PC-3 (cell line): ENCODE results near the gene IFNA21. TPM values are rescaled to one million over a fixed set of nuclear protein-coding genes. Genes with fewer than 3 reads are reported as not detected.
"Not testable (repeated sequence)": the region's sequence is repeated elsewhere in the genome, so short reads cannot be mapped to it uniquely, and the experiment has no call there.

ENCODE experiments used
- ATAC-seq: fragments of 200-7000 bp; cut with Tn5 transposase; 2 replicates; pipeline ENCODE4 v1.9.1; 2020; ENCODE audit warnings: mild to moderate bottlenecking, moderate library complexity
- BruUV-seq: library from RNA; stranded (reverse); fragments of 400-500 nt; replicated peaks from 2 replicates; lab custom pipeline; 2021; lab: Mats Ljungman, UMichigan
- CTCF ChIA-PET: fragments of 300-600 bp; sonication (Branson Sonifier 250); formaldehyde crosslinking; loops from one replicate; lab custom pipeline; 2022; ENCODE audit warnings: antibody characterized with exemption; lab: Charles Lee
- POLR2A ChIA-PET: fragments of 300-600 bp; sonication (Branson Sonifier 250); formaldehyde crosslinking; loops from one replicate; lab custom pipeline; 2022; ENCODE audit warnings: antibody characterized with exemption; ENCODE audit not compliant: unreplicated experiment; lab: Charles Lee
- DNase-seq: peaks from one replicate; pipeline ENCODE4 v3.0.0-alpha.2; 2015
- H2AFZ ChIP-seq: fragments of 300-600 bp; sonication (generic); 2 replicates; pipeline ENCODE4 v1.6.0; 2016; ENCODE audit warnings: antibody characterized with exemption, low read length
- H3F3A ChIP-seq: fragments of 300-600 bp; sonication (generic); one replicate; pipeline ENCODE4 v1.6.0; 2017; ENCODE audit warnings: antibody characterized with exemption, low read length, control low read depth, mild to moderate bottlenecking; ENCODE audit not compliant: unreplicated experiment
- H3K27ac ChIP-seq: fragments of 300-600 bp; sonication (generic); 2 replicates; pipeline ENCODE4 v1.5.1; 2016; ENCODE audit warnings: mild to moderate bottlenecking, low read length
- H3K27me3 ChIP-seq: fragments of 300-600 bp; sonication (generic); 2 replicates; pipeline ENCODE4 v1.6.1; 2016; ENCODE audit warnings: low read length, mixed read lengths
- H3K36me3 ChIP-seq: fragments of 300-600 bp; sonication (generic); 2 replicates; pipeline ENCODE4 v1.6.1; 2016; ENCODE audit warnings: low read depth, mixed run types, low read length, mixed read lengths
- H3K4me1 ChIP-seq: fragments of 300-600 bp; sonication (generic); 2 replicates; pipeline ENCODE4 v1.5.1; 2016; ENCODE audit warnings: low read length; ENCODE audit not compliant: insufficient read depth
- H3K4me2 ChIP-seq: fragments of 300-600 bp; sonication (generic); 2 replicates; pipeline ENCODE4 v1.6.0; 2016; ENCODE audit warnings: low read length
- H3K4me3 ChIP-seq: fragments of 300-600 bp; sonication (generic); 2 replicates; pipeline ENCODE4 v1.5.1; 2016; ENCODE audit warnings: mild to moderate bottlenecking, low read length, mixed read lengths
- H3K79me2 ChIP-seq: fragments of 300-600 bp; sonication (generic); 2 replicates; pipeline ENCODE4 v1.6.1; 2017; ENCODE audit warnings: low read length, mixed read lengths
- H3K9ac ChIP-seq: fragments of 300-600 bp; sonication (generic); 2 replicates; pipeline ENCODE4 v1.6.0; 2016; ENCODE audit warnings: mild to moderate bottlenecking, low read length
- H3K9me2 ChIP-seq: fragments of 300-600 bp; sonication (generic); replicated peaks from 2 replicates; pipeline ENCODE4 v1.6.1; 2016; ENCODE audit warnings: mixed run types, low read length, mixed read lengths
- H3K9me3 ChIP-seq: fragments of 300-600 bp; sonication (generic); 2 replicates; pipeline ENCODE4 v1.6.1; 2016; ENCODE audit warnings: low read length, mixed read lengths
- H4K20me1 ChIP-seq: fragments of 300-600 bp; sonication (generic); 2 replicates; pipeline ENCODE4 v1.6.1; 2016; ENCODE audit warnings: low read length, mixed read lengths
- EZH2 ChIP-seq: fragments of 300-600 bp; sonication (generic); IDR thresholded peaks from one replicate; pipeline ENCODE4 v1.6.1; 2017; ENCODE audit warnings: antibody characterized with exemption, mild to moderate bottlenecking, low read length; ENCODE audit not compliant: unreplicated experiment
- EZH2phosphoT487 ChIP-seq: fragments of 300-600 bp; sonication (generic); IDR thresholded peaks from 2 replicates; pipeline ENCODE4 v1.6.1; 2018; ENCODE audit warnings: mild to moderate bottlenecking, antibody characterized with exemption, low read length, borderline replicate concordance
- intact Hi-C: fragments of 100-400 bp; cut with micrococcal nuclease; formaldehyde crosslinking; loops from 2 replicates; pipeline ENCODE4 v1.9.0; 2023
- total RNA-seq: library from RNA; depleted of rRNA; stranded (reverse); fragments of >200 nt; gene quantifications from 2 replicates; pipeline ENCODE4 v1.2.3, GENCODE V29; 2014
- TF ChIP-seq, protein P1 (sequence below): fragments of 300-600 bp; sonication (generic); conservative IDR thresholded peaks from 2 replicates; pipeline ENCODE4 v1.5.1; 2017; ENCODE audit warnings: antibody characterized with exemption, low read depth, mild to moderate bottlenecking, low read length

Gene IFNA21
- total RNA-seq, 1 experiment from 2014 or later, result not detected

DNA sequence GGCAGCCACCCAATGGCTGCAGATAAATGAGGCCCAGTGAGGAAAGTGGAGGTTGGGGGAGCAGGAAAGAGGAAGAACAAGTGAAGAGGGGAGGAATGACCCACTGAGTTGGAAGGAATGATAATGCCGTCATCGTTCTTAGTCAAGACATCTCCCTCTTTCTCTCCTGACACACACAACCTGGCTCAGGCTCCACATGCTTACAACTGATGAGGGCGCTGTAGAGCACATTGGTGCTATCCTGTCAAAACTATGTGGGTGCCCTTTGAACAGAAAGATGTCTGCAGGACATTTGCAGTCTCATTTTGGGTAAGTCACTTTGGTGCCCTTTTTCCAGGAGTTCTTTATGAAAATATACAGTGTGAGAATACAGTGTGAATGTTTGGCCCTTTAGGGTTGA is 30.7 kb downstream of the IFNA21 start:
- ChIA-PET CTCF (no interaction called here), POLR2A (no interaction called here)
- Histone ChIP-seq H3K27ac (no peak overlapping the region), H3K9ac (no peak overlapping the region), H2AFZ (no peak overlapping the region), H3K79me2 (no peaks in the 10 kb centered on the region), H3K4me2 (no peak overlapping the region), H3K27me3 (peaks cover 5% of the 10 kb centered on the region; the same call in 1 of the 2 replicates), H3F3A (no peaks in the 10 kb centered on the region), H3K9me2 (no peaks in the 10 kb centered on the region), H3K9me3 (no peaks in the 10 kb centered on the region), H3K4me1 (no peaks in the 10 kb centered on the region), H4K20me1 (no peaks in the 10 kb centered on the region), H3K4me3 (no peak overlapping the region), H3K36me3 (no peaks in the 10 kb centered on the region)
- no TSS peak for BruUV-seq
- intact Hi-C loops, result no loop called here
- TF ChIP-seq, protein P1, sequence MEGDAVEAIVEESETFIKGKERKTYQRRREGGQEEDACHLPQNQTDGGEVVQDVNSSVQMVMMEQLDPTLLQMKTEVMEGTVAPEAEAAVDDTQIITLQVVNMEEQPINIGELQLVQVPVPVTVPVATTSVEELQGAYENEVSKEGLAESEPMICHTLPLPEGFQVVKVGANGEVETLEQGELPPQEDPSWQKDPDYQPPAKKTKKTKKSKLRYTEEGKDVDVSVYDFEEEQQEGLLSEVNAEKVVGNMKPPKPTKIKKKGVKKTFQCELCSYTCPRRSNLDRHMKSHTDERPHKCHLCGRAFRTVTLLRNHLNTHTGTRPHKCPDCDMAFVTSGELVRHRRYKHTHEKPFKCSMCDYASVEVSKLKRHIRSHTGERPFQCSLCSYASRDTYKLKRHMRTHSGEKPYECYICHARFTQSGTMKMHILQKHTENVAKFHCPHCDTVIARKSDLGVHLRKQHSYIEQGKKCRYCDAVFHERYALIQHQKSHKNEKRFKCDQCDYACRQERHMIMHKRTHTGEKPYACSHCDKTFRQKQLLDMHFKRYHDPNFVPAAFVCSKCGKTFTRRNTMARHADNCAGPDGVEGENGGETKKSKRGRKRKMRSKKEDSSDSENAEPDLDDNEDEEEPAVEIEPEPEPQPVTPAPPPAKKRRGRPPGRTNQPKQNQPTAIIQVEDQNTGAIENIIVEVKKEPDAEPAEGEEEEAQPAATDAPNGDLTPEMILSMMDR, result no peak
- TF ChIP-seq EZH2phosphoT487 (no peak), EZH2 (no peak)
- ATAC-seq, result no peak
- DNase-seq, result no peak

DNA sequence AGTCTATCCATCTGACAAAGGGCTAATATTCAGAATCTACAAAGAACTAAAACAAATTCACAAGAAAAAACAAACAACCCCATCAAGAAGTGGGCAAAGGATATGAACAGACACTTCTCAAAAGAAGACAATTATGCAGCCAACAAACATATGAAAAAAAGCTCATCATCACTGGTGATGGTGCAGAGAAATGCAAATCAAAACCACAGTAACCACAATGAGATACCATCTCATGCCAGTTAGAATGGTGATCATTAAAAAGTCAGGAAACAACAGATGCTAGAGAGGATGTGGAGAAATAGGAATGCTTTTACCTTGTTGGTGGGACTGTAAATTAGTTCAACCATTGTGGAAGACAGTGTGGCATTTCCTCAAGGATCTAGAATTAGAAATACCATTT is 38.3 kb downstream of the IFNA21 start:
- H3K4me2 ChIP-seq, H3K27ac ChIP-seq, H3K79me2 ChIP-seq, POLR2A ChIA-PET, H3K4me1 ChIP-seq, H3K36me3 ChIP-seq, H2AFZ ChIP-seq, H3K9me2 ChIP-seq, H3F3A ChIP-seq, DNase-seq, ATAC-seq, H4K20me1 ChIP-seq, H3K9ac ChIP-seq, H3K9me3 ChIP-seq, BruUV-seq, CTCF ChIA-PET, H3K4me3 ChIP-seq: not testable (repeated sequence)
- intact Hi-C loops, result loop anchor here (10.0 kb wide), 1 partner anchor 1203 kb away; no protein-coding TSS in a partner anchor
- H3K27me3 ChIP-seq, result peaks cover 16% of the 10 kb centered on the region

DNA sequence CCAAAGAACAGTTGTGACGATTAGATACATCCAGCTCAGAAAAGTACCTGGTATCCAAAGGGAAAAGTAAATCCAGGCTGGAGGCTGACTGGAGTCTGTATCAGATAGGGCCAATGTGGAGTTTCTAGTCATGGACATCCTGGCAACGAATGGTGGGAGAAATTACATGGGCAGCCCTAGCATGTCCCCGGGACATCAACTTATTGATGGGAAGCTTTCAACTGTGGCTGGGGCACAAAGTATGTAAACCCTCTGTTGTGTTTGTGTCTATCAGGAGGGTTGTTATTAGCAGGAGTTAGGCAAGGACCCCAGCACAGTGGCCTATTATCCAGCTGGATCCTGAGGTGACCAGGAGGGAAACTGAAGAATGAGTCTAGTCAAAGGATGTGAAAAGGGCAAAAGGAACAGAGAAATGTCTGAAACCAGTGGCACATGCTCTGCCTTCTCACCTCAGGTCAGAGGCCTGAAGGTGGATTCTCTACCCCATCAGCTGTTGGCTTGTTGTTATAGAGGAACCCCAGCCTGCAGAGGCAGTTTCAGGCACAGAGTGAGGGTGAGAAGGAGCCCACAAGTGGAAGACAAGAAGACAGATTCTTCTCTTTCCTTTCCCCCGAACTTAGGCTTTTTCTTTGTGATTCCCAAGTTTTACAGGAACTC is 44.7 kb downstream of the IFNA21 start:
- H3K9me2 ChIP-seq, result no peaks in the 10 kb centered on the region
- ATAC-seq, result no peak
- intact Hi-C loops, result loop anchor here (10.0 kb wide), 1 partner anchor 1197 kb away; no protein-coding TSS in a partner anchor
- DNase-seq, result no peak
- H4K20me1 ChIP-seq, result no peaks in the 10 kb centered on the region
- no peak overlapping the region for H3K4me2 ChIP-seq
- no peaks in the 10 kb centered on the region for H3K4me1 ChIP-seq
- ChIA-PET CTCF (no interaction called here), POLR2A (no interaction called here)
- no peaks in the 10 kb centered on the region for H3K36me3 ChIP-seq
- TF ChIP-seq, protein P1, result no peak
- no peak for TF ChIP-seq EZH2
- TF ChIP-seq EZH2phosphoT487, result no peak
- H2AFZ ChIP-seq, result no peak overlapping the region
- H3F3A ChIP-seq, result no peaks in the 10 kb centered on the region
- H3K9ac ChIP-seq, result no peak overlapping the region
- no peak overlapping the region for H3K27ac ChIP-seq
- H3K4me3 ChIP-seq, result no peak overlapping the region
- H3K79me2 ChIP-seq, result no peaks in the 10 kb centered on the region
- no peaks in the 10 kb centered on the region for H3K9me3 ChIP-seq
- H3K27me3 ChIP-seq, result peaks cover 37% of the 10 kb centered on the region
- BruUV-seq, result no TSS peak
